ENCODE data around the gene HOXB2.
"Not testable (repeated sequence)": the region's sequence is repeated elsewhere in the genome, so short reads cannot be mapped to it uniquely, and the experiment has no call there.

Gene HOXB2

DNA sequence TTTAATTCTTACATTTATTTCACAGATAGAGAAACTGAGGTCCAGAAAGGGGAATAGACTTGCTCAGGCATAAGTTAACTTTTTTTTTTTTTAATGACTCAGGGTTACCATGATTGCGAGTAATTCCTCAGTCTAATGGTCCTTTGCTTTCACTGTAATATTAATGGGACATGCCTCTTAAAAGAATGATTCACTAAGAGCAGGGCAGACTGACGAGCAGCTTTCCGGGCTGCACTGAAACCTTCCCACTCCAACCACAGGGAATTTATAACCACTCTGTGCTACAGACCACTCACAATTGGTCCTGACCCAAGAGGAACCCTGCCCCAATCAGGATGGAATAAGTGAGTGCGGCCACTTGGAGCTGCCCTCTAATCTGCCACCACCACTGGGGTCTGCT, 5.7 kb downstream of the HOXB2 start:
- no peak overlapping the region for H3K4me3 ChIP-seq
- no peaks in the 10 kb centered on the region for H3K36me3 ChIP-seq (ENCODE audit: insufficient read depth, low read length)
- DNase-seq (ENCODE audit: low read depth, low spot score) = no peak
- no peak overlapping the region for H3K9ac ChIP-seq (ENCODE audit: insufficient read length)
- no peak for TF ChIP-seq FOXP2 (optimal IDR thresholded peaks at IDR 0.05; ENCODE audit: control extremely low read depth, extremely low read length, insufficient read depth)
- no peak for TF ChIP-seq POLR2AphosphoS5 (IDR thresholded peaks at IDR 0.05; ENCODE audit: borderline replicate concordance, low read depth, low read length)
- TF ChIP-seq EZH2 (IDR thresholded peaks at IDR 0.05) = no peak
- no peak overlapping the region for H3K27ac ChIP-seq
- no peaks in the 10 kb centered on the region for H3K9me3 ChIP-seq (ENCODE audit: low read depth, low read length)

DNA sequence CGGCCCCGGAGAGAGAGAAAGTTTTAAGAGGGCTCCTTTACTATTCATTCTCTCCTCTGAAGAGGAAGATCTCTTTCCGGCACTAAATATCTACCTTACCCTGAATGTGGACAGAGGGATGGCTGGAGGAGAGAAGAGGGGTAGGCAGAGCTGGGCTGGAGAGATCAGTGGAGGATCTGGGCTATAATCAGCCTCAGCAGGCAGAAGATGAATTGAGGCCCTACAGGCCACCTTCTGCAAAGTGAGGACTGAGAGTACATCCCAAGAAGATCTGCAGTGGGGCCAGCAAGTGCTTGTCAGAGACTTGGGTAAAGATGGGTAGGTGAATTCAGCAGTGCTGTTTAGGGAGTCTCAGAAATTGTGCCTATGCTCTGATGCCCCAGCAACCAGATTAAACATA, 7.6 kb downstream of the HOXB2 start:
- no peak for DNase-seq (ENCODE audit: low read depth, low spot score)

DNA sequence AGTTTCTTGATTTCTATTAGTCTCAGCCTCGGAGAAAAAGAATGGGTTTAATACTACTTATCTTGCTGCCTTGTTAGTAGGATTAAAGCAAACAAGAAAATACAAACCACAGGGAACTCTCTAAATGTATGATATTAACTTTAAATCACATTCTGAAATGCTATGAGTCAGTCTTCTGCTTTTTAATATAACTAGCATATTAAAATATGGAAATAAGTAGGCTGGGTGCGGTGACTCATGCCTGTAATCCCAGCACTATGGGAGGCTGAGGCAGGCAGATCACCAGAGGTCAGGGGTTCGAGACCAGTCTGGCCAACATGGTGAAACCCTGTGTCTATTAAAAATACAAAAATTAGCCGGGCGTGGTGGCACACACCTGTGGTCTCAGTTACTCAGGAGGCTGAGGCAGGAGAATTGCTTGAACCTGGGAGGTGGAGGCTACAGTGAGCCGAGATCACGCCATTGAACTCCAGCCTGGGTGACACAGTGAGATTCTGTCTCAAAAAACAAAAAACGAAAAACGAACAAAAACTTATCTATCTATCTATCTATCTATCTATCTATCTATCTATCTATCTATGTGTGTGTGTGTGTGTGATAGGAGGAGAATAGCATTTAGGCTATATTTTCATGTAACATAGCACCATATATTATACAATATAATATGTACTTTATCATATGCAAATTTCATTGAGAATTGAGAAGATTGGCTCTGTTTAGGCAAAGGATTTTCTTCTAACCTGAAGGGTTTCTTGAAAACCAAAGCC, 8.9 kb downstream of the HOXB2 start:
- H3K9ac ChIP-seq (ENCODE audit: insufficient read length); H3K4me3 ChIP-seq; H3K36me3 ChIP-seq (ENCODE audit: insufficient read depth, low read length); H3K9me3 ChIP-seq (ENCODE audit: low read depth, low read length); DNase-seq (ENCODE audit: low read depth, low spot score); H3K27ac ChIP-seq: not testable (repeated sequence)

More for the DNA sequence above, 7.6 kb downstream of the HOXB2 start:
- Histone ChIP-seq H3K36me3 (ENCODE audit: insufficient read depth, low read length) (no peaks in the 10 kb centered on the region), H3K9me3 (ENCODE audit: low read depth, low read length) (no peaks in the 10 kb centered on the region), H3K27ac (no peak overlapping the region), H3K4me3 (no peak overlapping the region), H3K9ac (ENCODE audit: insufficient read length) (no peak overlapping the region)
- TF ChIP-seq POLR2AphosphoS5 (IDR thresholded peaks at IDR 0.05; ENCODE audit: borderline replicate concordance, low read depth, low read length) (no peak), EZH2 (IDR thresholded peaks at IDR 0.05) (no peak), FOXP2 (optimal IDR thresholded peaks at IDR 0.05; ENCODE audit: control extremely low read depth, extremely low read length, insufficient read depth) (no peak)

DNA sequence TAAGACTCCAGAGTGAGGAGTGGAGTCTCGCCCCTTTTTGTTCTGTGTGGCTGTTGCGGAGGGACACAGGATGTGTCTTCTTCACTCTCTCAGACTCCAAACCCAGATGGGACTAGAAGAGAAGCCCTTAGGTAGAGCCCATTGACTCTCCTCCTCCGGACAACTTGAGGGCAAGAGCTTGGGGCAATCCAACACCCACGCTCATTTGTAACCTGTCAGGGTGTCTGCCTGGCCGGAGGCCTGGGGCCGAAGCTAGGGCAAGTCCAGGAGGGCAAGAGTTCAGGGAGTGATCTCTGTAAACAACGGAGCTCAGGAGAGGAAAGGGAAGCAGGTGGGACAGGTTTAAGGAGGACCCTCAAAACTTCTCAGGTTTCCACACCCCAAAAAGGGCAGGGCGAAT, 12.6 kb downstream of the HOXB2 start:
- Histone ChIP-seq H3K9ac (ENCODE audit: insufficient read length) (no peak overlapping the region), H3K4me3 (no peak overlapping the region), H3K9me3 (ENCODE audit: low read depth, low read length) (no peaks in the 10 kb centered on the region), H3K27ac (no peak overlapping the region), H3K36me3 (ENCODE audit: insufficient read depth, low read length) (no peaks in the 10 kb centered on the region)
- no peak for DNase-seq (ENCODE audit: low read depth, low spot score)
- no peak for TF ChIP-seq FOXP2 (optimal IDR thresholded peaks at IDR 0.05; ENCODE audit: control extremely low read depth, extremely low read length, insufficient read depth)
- no peak for TF ChIP-seq EZH2 (IDR thresholded peaks at IDR 0.05)
- TF ChIP-seq POLR2AphosphoS5 (IDR thresholded peaks at IDR 0.05; ENCODE audit: borderline replicate concordance, low read depth, low read length) = no peak

DNA sequence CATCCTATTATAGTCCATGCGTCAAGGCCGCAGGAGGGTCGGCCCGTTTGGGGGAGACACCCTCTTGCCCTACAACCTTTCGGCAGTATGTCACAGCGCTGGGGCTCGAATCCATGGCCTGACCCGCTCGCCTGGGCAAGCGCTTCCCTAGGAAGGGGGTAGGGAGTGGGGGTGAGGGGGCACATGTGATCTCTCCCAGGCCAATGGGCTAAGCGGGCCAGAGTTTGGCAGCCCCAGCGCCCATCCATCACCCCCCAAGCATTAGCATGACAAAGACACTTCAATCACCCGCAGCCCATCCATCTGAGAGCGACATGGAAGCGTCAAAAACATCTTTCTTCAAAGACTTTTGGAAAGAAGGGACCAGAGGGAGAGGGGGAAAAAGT, 14.0 kb downstream of the HOXB2 start, which contains the start of gene HOXB1:
HOXB1 (minus strand) TSS at position 125 of the 386 bp plus-strand sequence; CDS start at position 18, 107 bp downstream.
- Histone ChIP-seq H3K9me3 (ENCODE audit: low read depth, low read length) (no peaks in the 10 kb centered on the region), H3K36me3 (ENCODE audit: insufficient read depth, low read length) (no peaks in the 10 kb centered on the region), H3K4me3 (no peak within 1 kb of the TSS), H3K27ac (no peak within 1 kb of the TSS), H3K9ac (ENCODE audit: insufficient read length) (no peak within 1 kb of the TSS)
- DNase-seq (ENCODE audit: low read depth, low spot score) = no peak
- TF ChIP-seq POLR2AphosphoS5 (IDR thresholded peaks at IDR 0.05; ENCODE audit: borderline replicate concordance, low read depth, low read length) (no peak), FOXP2 (optimal IDR thresholded peaks at IDR 0.05; ENCODE audit: control extremely low read depth, extremely low read length, insufficient read depth) (no peak), EZH2 (IDR thresholded peaks at IDR 0.05) (no peak)

DNA sequence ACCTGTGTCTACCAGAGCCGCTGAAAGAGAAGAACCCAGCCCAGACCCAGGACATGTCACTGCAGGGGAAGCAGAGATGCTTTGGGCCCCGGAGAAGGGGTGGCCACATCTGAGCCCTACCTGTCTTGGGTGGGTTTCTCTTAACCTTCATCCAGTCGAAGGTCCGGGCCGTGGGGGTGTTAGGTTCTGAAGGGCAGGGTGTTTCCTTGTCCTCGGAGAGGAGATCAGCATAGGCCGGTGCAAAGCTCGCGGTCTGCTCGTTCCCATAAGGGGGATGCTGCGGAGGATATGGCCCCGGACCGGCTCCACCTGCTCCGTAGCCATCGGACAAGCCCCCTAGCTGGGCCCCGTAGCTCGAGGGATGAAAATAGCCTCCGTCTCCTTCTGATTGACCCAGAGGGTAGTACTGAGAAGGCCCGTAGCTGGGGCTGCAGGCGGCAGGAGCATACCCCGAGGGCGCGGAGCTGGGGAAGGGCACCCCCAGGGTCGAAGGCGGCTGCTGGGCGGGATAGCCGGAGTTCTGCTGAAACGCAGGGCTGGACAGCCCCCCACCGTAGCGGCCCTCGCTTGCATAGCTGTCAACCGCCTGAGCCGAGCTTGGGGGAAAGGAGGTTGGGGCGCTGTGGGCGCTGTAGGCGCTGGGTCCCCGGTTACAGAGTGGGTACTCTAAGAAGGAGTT, 14.6 kb downstream of the HOXB2 start:
- TF ChIP-seq EZH2 (IDR thresholded peaks at IDR 0.05) = no peak
- TF ChIP-seq POLR2AphosphoS5 (IDR thresholded peaks at IDR 0.05; ENCODE audit: borderline replicate concordance, low read depth, low read length) = no peak
- no peak for TF ChIP-seq FOXP2 (optimal IDR thresholded peaks at IDR 0.05; ENCODE audit: control extremely low read depth, extremely low read length, insufficient read depth)
- no peak overlapping the region for H3K9ac ChIP-seq (ENCODE audit: insufficient read length)
- no peaks in the 10 kb centered on the region for H3K36me3 ChIP-seq (ENCODE audit: insufficient read depth, low read length)
- H3K4me3 ChIP-seq = no peak overlapping the region
- no peak overlapping the region for H3K27ac ChIP-seq
- DNase-seq (ENCODE audit: low read depth, low spot score) = no peak
- H3K9me3 ChIP-seq (ENCODE audit: low read depth, low read length) = no peaks in the 10 kb centered on the region

DNA sequence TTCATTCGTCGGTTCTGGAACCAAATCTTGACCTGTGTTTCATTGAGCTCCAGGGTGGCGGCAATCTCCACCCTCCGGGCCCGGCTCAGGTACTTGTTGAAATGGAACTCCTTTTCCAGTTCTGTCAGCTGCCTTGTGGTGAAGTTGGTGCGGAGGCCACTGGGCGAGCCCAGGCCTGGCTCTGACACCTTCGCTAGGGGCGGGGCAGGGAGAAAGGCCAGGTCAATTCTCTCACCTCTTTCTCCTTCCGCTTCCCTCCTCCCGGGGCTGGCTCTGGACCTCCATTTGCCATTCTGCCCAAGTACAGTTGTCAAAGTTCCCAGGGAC, 15.3 kb downstream of the HOXB2 start:
- H3K9ac ChIP-seq (ENCODE audit: insufficient read length) = no peak overlapping the region

DNA sequence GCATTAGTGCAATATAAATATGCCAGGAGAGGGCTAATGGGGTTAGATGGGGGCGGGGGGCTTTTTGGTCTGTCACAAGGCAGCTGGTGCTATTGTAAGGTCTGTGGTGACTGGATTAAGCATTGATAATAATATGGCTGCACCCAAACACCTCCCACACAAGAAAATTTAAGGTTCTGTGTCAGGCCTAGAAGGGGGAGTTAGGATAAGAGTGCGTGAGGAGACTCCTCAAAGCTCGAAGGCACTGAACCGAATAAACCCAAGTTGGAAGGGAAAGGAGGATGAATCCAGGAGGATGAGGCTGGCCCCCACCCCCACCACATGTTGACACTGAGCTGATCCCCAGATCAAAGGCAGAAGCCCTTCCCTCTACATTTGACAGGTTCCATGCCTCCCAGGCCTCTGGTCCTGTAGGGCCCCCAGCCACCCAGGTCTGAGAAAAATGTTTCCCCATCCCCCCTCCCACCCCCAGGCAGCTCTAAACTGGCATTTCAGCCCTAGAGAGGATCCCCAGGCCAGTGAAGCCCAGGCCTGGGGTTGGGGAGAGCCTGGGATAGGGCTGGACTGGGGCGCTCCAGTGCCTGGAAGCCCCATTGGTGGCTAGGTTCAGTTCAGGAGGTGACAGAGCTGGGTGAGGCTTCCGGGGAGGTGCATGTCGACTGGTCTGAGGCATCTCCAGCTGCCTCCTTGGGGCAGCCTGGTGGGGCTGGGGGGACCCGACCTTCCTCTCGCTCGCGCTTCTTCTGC, 15.8 kb downstream of the HOXB2 start:
- TF ChIP-seq POLR2AphosphoS5 (IDR thresholded peaks at IDR 0.05; ENCODE audit: borderline replicate concordance, low read depth, low read length) (no peak), FOXP2 (optimal IDR thresholded peaks at IDR 0.05; ENCODE audit: control extremely low read depth, extremely low read length, insufficient read depth) (no peak), EZH2 (IDR thresholded peaks at IDR 0.05) (no peak)
- DNase-seq (ENCODE audit: low read depth, low spot score) = no peak
- no peak overlapping the region for H3K4me3 ChIP-seq
- no peak overlapping the region for H3K9ac ChIP-seq (ENCODE audit: insufficient read length)
- H3K9me3 ChIP-seq (ENCODE audit: low read depth, low read length) = no peaks in the 10 kb centered on the region
- H3K27ac ChIP-seq = no peak overlapping the region
- H3K36me3 ChIP-seq (ENCODE audit: insufficient read depth, low read length) = no peaks in the 10 kb centered on the region

More for the DNA sequence above, 15.3 kb downstream of the HOXB2 start:
- Histone ChIP-seq H3K27ac (no peak overlapping the region), H3K4me3 (no peak overlapping the region), H3K36me3 (ENCODE audit: insufficient read depth, low read length) (no peaks in the 10 kb centered on the region), H3K9me3 (ENCODE audit: low read depth, low read length) (no peaks in the 10 kb centered on the region)
- DNase-seq (ENCODE audit: low read depth, low spot score) = no peak
- TF ChIP-seq POLR2AphosphoS5 (IDR thresholded peaks at IDR 0.05; ENCODE audit: borderline replicate concordance, low read depth, low read length) (no peak), FOXP2 (optimal IDR thresholded peaks at IDR 0.05; ENCODE audit: control extremely low read depth, extremely low read length, insufficient read depth) (no peak), EZH2 (IDR thresholded peaks at IDR 0.05) (no peak)
